Stimulated activated CD4-positive, alpha-beta T cell treated with anti-CD3 and anti-CD28 coated beads, Interleukin-4, amount 100 ng/mL, for 4 hours (primary cell): ENCODE data around the gene CD84.
A peak's percentile ranks its signal among the peaks of the same experiment; 100 is the strongest.
"Not testable (repeated sequence)": the region's sequence is repeated elsewhere in the genome, so short reads cannot be mapped to it uniquely, and the experiment has no call there.

Source experiments
- DNase-seq, 2 experiments: peaks; one replicate each; pipeline ENCODE4 v3.0.0-alpha.2; 2020

Gene CD84

GRCh38 chr1:160608514-160608913, 29.2 kb upstream of the CD84 start:
- no peak for DNase-seq

- DNase-seq, result no peak
Observed at GRCh38 chr1:160608057-160608456, 28.8 kb upstream of the CD84 start.

GRCh38 chr1:160607672-160608032, 28.4 kb upstream of the CD84 start:
- DNase-seq, result no peak

- peak in 1 of 2 experiments; percentile 71 for DNase-seq
Observed at GRCh38 chr1:160607011-160607671, 27.8 kb upstream of the CD84 start.

GRCh38 chr1:160606611-160607010, 27.3 kb upstream of the CD84 start:
- DNase-seq, result no peak

- DNase-seq, result no peak
Observed at GRCh38 chr1:160605792-160606479, 26.6 kb upstream of the CD84 start.

GRCh38 chr1:160605205-160605604, 25.9 kb upstream of the CD84 start:
- no peak for DNase-seq

- DNase-seq, result no peak
Observed at GRCh38 chr1:160597705-160598104, 18.4 kb upstream of the CD84 start.

GRCh38 chr1:160597051-160597450, 17.8 kb upstream of the CD84 start:
- DNase-seq, result no peak

- no peak for DNase-seq
Observed at GRCh38 chr1:160590488-160590887, 11.2 kb upstream of the CD84 start.

- DNase-seq, result no peak
Observed at GRCh38 chr1:160588468-160588867, 9.2 kb upstream of the CD84 start.

- DNase-seq, result no peak
Observed at GRCh38 chr1:160584784-160585183, 5.5 kb upstream of the CD84 start.

GRCh38 chr1:160582976-160583375, 3.7 kb upstream of the CD84 start:
- not testable (repeated sequence) for DNase-seq

- no peak for DNase-seq
Observed at GRCh38 chr1:160581961-160582360, 2.7 kb upstream of the CD84 start.

GRCh38 chr1:160580221-160580812, 1.0 kb upstream of the CD84 start:
- DNase-seq, result no peak

GRCh38 chr1:160578525-160579191, 638 bp downstream of the CD84 start:
- DNase-seq, result no peak

- DNase-seq, result no peak
Observed at GRCh38 chr1:160578175-160578524, 1.1 kb downstream of the CD84 start.

GRCh38 chr1:160577671-160578070, 1.6 kb downstream of the CD84 start:
- no peak for DNase-seq

- DNase-seq, result peak in 1 of 2 experiments; percentile 2
Observed at GRCh38 chr1:160576884-160577283, 2.4 kb downstream of the CD84 start.

- peak; percentile 43 to 76 for DNase-seq
Observed at GRCh38 chr1:160576390-160576789, 2.9 kb downstream of the CD84 start.

- DNase-seq, result peak in 1 of 2 experiments; percentile 17
Observed at GRCh38 chr1:160575112-160575664, 4.1 kb downstream of the CD84 start.

- no peak for DNase-seq
Observed at GRCh38 chr1:160570840-160571239, 8.5 kb downstream of the CD84 start.

GRCh38 chr1:160569806-160570205, 9.5 kb downstream of the CD84 start:
- DNase-seq, result no peak
